ENCODE data around the gene PRDM16. TPM values are rescaled to one million over a fixed set of nuclear protein-coding genes. Genes with fewer than 3 reads are reported as not detected.

The PRDM16 gene
- total RNA-seq, 1 experiment from 2014 or later, result not detected

GRCh38 chr1:3124246-3124645, 55.2 kb downstream of the PRDM16 start:
- DNase-seq (ENCODE audit: low read depth), result no peak

GRCh38 chr1:3125078-3125477, 56.1 kb downstream of the PRDM16 start:
- DNase-seq (ENCODE audit: low read depth), result no peak

GRCh38 chr1:3125546-3126368, 56.8 kb downstream of the PRDM16 start:
- DNase-seq (ENCODE audit: low read depth), result no peak

- peak; percentile 3 for DNase-seq (ENCODE audit: low read depth)
Measured at GRCh38 chr1:3126756-3127678, 58.0 kb downstream of the PRDM16 start.

GRCh38 chr1:3127738-3128137, 58.7 kb downstream of the PRDM16 start:
- no peak for DNase-seq (ENCODE audit: low read depth)

- no peak for DNase-seq (ENCODE audit: low read depth)
Measured at GRCh38 chr1:3128431-3129132, 59.6 kb downstream of the PRDM16 start.

GRCh38 chr1:3129133-3129490, 60.1 kb downstream of the PRDM16 start:
- no peak for DNase-seq (ENCODE audit: low read depth)

GRCh38 chr1:3130268-3130667, 61.3 kb downstream of the PRDM16 start:
- DNase-seq (ENCODE audit: low read depth), result no peak

GRCh38 chr1:3132660-3133059, 63.7 kb downstream of the PRDM16 start:
- DNase-seq (ENCODE audit: low read depth), result no peak

- DNase-seq (ENCODE audit: low read depth), result no peak
Measured at GRCh38 chr1:3133686-3134085, 64.7 kb downstream of the PRDM16 start.

GRCh38 chr1:3134381-3135072, 65.5 kb downstream of the PRDM16 start:
- no peak for DNase-seq (ENCODE audit: low read depth)

GRCh38 chr1:3135073-3135702, 66.2 kb downstream of the PRDM16 start:
- DNase-seq (ENCODE audit: low read depth), result no peak

GRCh38 chr1:3135744-3136455, 66.9 kb downstream of the PRDM16 start:
- DNase-seq (ENCODE audit: low read depth), result no peak

- no peak for DNase-seq (ENCODE audit: low read depth)
Measured at GRCh38 chr1:3136532-3136931, 67.5 kb downstream of the PRDM16 start.

GRCh38 chr1:3137111-3138100, 68.4 kb downstream of the PRDM16 start:
- DNase-seq (ENCODE audit: low read depth), result no peak

GRCh38 chr1:3138623-3139151, 69.7 kb downstream of the PRDM16 start:
- no peak for DNase-seq (ENCODE audit: low read depth)

- DNase-seq (ENCODE audit: low read depth), result no peak
Measured at GRCh38 chr1:3139451-3139852, 70.4 kb downstream of the PRDM16 start.

- no peak for DNase-seq (ENCODE audit: low read depth)
Measured at GRCh38 chr1:3139871-3140361, 70.9 kb downstream of the PRDM16 start.

- no peak for DNase-seq (ENCODE audit: low read depth)
Measured at GRCh38 chr1:3140437-3140836, 71.4 kb downstream of the PRDM16 start.
